GM19452 (cell line): Measurements from ENCODE around the gene ABI3BP.

Source experiments
- ATAC-seq: cut with Tn5 transposase; IDR thresholded peaks from one replicate; pipeline ENCODE4 v1.9.1; 2021; ENCODE audit not compliant: unreplicated experiment

ABI3BP gene

DNA sequence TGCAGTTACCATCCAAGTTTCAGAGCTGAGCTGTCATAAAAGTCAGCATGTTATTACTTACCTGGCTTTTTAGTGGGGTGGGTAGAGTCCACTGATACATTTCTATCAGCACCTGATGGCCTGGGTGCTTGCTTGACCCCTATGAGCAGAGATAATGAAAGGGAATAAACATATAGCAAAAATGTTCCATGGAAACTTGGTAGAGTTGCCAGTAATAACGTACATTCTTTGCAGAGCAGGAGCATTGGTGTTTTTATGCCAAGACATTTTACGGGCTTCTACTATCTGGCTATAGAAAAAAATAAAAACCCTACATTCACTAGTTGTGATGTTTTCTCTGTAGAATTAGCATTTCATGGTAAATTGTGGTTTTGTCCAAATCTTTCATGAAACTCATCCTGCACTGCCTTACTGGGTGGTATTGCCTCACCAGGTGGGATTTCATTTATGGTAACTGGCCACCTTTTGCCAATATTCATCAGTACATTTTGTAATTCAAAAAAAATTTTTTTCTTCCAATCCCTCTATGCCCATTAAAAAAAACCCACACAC is 213.1 kb downstream of the ABI3BP start:
- no peak for ATAC-seq

- no peak for ATAC-seq
These were observed 213.7 kb downstream of the ABI3BP start for GRCh38 chr3:100779480-100779879.

GRCh38 chr3:100777271-100777670 is 215.9 kb downstream of the ABI3BP start:
- no peak for ATAC-seq

GRCh38 chr3:100776746-100777145 is 216.5 kb downstream of the ABI3BP start:
- ATAC-seq, result no peak

- no peak for ATAC-seq
These were observed 217.0 kb downstream of the ABI3BP start for GRCh38 chr3:100776097-100776729.

DNA sequence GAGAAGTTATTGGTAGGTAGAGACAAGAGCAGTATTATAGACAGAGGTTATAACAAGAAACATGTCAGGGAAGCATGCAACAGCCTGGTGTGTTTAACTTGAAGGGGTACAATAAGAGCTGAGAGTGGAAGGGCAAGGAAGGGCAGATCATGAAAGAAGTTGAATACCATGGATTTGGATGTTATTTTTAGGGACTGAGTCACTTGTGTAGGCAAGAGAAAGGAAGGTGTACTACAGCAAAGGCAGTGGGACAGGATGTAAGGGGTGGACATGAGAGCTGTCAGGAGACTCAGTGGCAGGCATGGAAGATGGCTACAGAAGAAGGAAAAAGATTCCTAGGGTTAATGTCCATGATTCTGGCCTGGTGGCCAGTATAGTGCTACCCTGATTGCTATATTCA is 217.6 kb downstream of the ABI3BP start:
- ATAC-seq, result no peak

DNA sequence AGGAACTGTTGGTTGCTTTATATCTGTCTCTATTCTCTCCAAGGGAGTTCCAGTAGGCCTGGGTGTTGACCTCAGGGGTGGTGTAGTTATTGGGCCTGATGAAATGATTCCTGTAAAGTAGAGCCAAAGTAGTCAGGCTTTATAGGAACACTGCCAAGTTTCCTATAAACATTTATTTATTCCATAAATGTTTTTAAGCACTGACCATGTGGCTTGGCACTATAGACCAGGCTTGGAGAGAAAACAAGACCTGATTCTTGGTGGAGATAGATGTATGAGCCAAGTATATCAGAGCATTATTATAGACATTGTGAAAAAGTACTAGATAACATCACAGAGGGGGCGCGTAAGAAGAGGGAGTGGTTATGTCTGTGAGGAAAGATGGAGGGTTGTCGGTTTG is 218.0 kb downstream of the ABI3BP start:
- no peak for ATAC-seq

DNA sequence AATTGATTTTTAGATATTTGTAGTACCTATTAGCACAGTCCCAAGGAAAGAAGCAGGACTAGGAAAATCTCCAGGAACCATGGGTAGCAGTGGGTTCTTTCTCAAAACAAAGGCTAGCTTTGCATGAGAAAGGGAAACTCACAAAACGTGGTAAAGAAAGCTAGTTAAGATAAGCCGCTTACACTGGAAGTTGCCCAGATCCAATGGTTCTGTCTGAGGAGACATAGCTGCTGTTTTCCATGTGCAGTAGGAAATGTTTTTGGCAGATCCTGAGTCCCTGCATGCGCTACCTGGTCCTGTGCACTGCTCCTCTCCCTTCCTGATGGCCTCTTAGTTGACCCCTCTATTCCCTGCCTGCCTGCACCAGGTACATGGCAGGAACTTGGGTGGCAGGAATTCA is 223.5 kb downstream of the ABI3BP start:
- ATAC-seq, result no peak

- ATAC-seq, result no peak
These were observed 227.2 kb downstream of the ABI3BP start for GRCh38 chr3:100766069-100766468.

GRCh38 chr3:100765437-100765975 is 227.7 kb downstream of the ABI3BP start:
- ATAC-seq, result no peak

- no peak for ATAC-seq
These were observed 231.3 kb downstream of the ABI3BP start for GRCh38 chr3:100761951-100762350.

GRCh38 chr3:100761211-100761942 is 231.8 kb downstream of the ABI3BP start:
- peak; percentile 52 for ATAC-seq

GRCh38 chr3:100760377-100760776 is 232.8 kb downstream of the ABI3BP start:
- ATAC-seq, result no peak

- ATAC-seq, result no peak
These were observed 233.3 kb downstream of the ABI3BP start for GRCh38 chr3:100759950-100760349.

DNA sequence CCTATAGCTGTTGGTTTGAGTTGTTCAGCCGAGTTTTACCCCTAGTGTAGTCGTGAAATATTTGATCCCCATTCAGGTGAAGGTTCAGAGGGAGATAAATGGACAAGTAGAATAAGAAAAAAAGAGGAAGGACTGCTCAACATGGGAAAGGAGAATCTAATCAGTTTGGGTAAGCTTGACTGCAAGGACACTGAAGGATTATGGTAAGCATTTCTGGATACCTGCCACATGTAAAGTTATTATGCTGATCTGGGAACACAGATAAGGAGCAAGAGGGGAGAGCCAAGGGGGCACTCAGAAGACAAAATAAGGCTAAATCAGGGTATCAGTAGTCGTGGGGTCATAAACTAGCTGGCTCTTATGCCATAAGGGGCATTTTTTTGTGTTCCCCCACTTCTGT is 234.1 kb downstream of the ABI3BP start:
- ATAC-seq, result no peak

DNA sequence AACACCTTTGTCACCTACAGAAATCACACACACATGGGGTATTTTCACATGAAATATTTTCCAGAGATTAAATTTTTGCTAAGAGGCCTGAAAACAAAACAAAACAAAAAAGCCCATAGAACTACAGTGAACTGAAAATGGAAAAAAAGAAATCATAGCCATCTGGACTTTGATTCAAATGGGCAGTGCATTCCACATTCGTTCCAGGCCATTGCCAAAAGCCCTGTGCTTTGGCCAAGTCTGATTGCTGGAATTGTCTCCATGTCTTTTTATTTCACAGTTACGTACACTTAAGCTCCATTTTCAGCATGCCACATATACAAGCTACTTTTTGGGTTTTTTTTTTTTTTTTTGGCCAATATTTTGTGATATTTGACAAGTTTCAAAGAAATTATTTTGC is 236.8 kb downstream of the ABI3BP start:
- no peak for ATAC-seq

DNA sequence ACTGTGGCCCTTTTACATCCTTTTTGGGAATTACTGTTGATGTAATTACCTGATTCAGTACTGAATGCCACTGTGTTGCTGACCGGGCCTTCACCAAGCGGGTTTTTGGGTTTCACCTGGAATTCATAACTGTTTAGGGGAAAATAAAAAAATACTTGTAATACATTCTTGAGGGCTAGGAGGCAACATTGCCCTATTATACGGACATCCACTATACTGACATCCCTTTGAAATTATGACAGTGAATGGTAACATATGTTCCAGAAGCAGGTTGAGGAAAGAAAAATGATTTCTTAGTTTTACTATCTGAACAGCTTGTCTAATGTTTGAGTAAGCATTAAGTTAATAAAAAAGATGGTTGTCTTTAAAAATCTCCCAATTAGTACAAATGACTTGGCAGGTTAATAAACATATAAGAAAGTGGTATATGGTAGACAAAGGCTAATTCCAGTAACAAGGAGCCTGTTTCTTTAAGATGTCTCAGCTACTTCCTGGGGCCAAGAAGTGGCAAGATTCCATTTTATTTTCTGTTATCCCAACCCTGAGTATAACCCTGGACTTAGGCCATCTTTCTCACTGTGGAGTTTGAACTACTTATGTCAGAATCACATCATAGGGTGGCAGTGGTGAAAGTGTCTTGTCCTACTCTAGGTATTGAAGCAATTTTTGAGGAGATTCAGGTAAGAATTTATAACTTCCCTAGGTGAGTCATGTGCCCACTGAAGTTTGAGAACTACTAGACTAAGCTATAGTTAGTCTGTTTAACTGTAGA is 238.5 kb downstream of the ABI3BP start:
- ATAC-seq, result no peak

DNA sequence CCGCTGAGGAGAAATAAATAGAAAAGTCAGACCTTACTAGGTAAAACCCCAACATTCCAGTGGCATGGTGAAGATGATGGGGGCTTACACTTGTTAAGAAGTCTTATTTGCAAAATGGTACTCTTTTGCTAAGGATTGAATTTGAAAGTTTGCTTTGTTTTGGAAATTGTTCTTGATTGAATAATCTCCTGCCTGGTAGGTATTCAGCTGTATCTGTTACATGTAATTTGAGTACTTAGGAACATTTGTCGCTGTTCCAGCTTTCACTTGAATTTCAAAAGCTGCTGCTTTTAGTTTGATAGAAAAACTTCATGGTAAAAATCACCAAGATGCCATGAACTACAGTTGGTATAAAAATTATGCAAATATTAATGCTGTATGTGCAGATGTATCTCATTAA is 239.4 kb downstream of the ABI3BP start:
- no peak for ATAC-seq

- ATAC-seq, result no peak
These were observed 244.3 kb downstream of the ABI3BP start for GRCh38 chr3:100748967-100749366.

GRCh38 chr3:100748220-100748619 is 245.0 kb downstream of the ABI3BP start:
- ATAC-seq, result no peak

DNA sequence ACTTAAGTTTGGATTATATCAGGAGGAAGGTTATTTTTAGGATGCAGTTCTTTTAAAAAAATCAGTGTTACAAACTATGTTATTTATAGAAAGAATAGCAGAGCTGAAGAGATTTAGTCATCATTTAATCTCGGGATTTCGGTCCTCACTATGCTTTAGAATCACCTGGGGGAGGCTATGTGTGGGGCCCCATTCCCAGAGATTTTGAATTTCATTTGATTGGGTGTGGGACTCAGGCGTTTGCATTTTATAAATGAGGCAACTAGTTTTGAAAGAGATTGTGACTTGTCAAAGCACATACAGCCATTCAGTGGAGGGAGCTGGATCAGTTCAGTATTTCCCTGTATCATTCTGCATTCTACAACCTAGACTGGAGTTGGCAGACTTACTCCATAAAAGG is 247.1 kb downstream of the ABI3BP start:
- ATAC-seq, result no peak
